ENCODE results near the gene ACOT7.

The ACOT7 gene

GRCh38 chr1:6334261-6334993 lies 59.1 kb downstream of the ACOT7 start:
- no peak for DNase-seq (ENCODE audit: low read depth)
- TF ChIP-seq CTCF (IDR thresholded peaks at IDR 0.05; ENCODE audit: low read depth, low read length, missing control alignments): no peak
- H3K4me3 ChIP-seq (ENCODE audit: low read depth, low read length): no peak overlapping the region

DNA sequence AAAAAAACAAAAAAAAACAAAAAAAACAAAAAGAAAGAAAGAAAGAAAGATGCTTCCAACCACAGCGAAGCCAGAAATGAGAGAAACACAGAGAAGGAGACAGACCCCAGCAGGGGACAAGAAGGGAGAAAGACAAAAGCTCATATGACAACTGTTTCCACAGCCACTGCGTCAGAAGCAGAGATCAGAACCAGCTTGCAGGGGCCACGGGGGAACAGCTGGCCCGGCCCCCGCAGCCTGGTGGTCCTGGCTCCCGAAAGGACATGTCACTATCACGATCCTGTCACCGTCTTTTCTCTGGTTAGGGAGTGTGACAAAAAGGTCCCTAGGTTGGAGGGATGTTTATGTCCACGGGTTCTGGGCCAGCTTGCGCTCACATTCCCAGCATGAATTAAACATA lies 60.7 kb downstream of the ACOT7 start:
- TF ChIP-seq CTCF (IDR thresholded peaks at IDR 0.05; ENCODE audit: low read depth, low read length, missing control alignments): no peak
- no peak overlapping the region for H3K4me3 ChIP-seq (ENCODE audit: low read depth, low read length)
- no peak for DNase-seq (ENCODE audit: low read depth)

- no peak for DNase-seq (ENCODE audit: low read depth)
- TF ChIP-seq CTCF (IDR thresholded peaks at IDR 0.05; ENCODE audit: low read depth, low read length, missing control alignments): no peak
These were observed 61.9 kb downstream of the ACOT7 start for GRCh38 chr1:6331543-6332273.

DNA sequence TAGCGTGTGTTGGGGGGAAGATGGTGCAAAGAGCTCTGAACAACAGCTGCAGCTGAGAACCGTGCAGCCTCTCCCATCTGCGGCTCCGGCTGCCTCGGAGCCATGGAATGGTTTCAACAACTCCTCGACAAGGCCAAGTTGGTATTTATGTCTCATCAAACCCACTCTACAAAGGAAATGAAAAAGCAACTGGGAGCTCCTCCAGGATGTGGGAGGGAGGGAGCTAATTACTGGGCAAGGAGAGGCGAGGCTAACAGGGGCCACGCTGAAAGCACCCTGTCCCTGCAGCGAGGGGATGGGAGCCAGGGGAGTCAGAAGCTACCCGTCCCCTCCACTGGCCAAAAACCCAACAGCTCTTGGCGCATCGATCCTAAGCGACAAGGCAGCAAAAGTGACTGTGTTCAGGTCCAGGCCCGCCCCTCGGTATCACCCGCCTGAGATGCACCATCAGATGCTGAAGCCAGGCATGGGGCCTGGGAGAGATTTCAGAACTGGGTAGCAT lies 63.1 kb downstream of the ACOT7 start:
- DNase-seq (ENCODE audit: low read depth): no peak
- TF ChIP-seq CTCF (IDR thresholded peaks at IDR 0.05; ENCODE audit: low read depth, low read length, missing control alignments): no peak
- H3K4me3 ChIP-seq (ENCODE audit: low read depth, low read length): no peak overlapping the region

More at GRCh38 chr1:6331543-6332273, 61.9 kb downstream of the ACOT7 start:
- H3K4me3 ChIP-seq (ENCODE audit: low read depth, low read length): no peak overlapping the region

DNA sequence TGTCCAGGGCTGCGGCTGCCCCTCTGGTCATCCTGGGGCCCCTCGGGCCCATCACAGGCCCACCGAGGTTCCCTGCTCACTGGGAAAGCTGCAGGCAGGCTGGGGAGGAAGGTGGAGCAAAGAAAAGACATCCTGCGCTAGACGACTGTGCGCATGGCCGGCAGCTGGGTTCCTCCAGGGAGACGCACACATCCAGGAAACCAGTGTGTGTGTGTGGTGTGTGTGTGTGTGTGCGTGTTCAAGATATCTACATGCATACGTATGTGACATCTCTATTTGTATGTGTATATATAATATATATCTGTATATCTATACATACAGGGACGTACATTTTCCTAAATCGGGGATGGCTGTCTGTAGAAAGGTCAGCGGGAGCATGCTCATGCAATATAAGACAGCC lies 63.7 kb downstream of the ACOT7 start:
- H3K4me3 ChIP-seq (ENCODE audit: low read depth, low read length): no peak overlapping the region
- no peak for DNase-seq (ENCODE audit: low read depth)
- TF ChIP-seq CTCF (IDR thresholded peaks at IDR 0.05; ENCODE audit: low read depth, low read length, missing control alignments): no peak

DNA sequence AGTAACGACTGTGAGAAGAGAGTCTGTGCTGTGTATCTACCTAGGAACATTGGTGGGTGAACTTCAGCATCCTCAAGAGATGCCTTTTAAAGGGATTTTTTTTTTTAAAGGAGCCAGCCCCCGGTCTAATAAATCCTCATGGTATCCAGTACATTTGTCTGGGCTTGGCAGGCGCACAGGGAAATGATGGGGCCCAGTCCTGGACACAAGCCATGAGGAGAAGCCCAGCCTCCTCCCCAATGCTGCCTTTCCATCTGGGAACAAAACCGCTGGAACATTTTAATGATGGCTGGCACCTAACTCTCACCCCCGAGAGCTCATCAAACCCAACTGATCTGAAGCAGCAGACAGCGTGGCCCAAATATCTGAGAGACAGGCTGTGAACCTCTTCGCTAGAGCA lies 64.2 kb downstream of the ACOT7 start:
- no peak for DNase-seq (ENCODE audit: low read depth)
- TF ChIP-seq CTCF (IDR thresholded peaks at IDR 0.05; ENCODE audit: low read depth, low read length, missing control alignments): no peak
- no peak overlapping the region for H3K4me3 ChIP-seq (ENCODE audit: low read depth, low read length)
